Renal cortical epithelial cell (primary cell): ENCODE data around the gene LRP1. TPM values are rescaled to one million over a fixed set of nuclear protein-coding genes. Genes with fewer than 3 reads are reported as not detected.
A peak's percentile ranks its signal among the peaks of the same experiment; 100 is the strongest.

Experiments used
- DNase-seq: peaks from one replicate; pipeline ENCODE4 v3.0.0-alpha.2; 2011; ENCODE audit warnings: low read depth
- total RNA-seq: library from RNA; depleted of rRNA; stranded (reverse); fragments of >200 nt; gene quantifications from 2 replicates; pipeline ENCODE4 v1.2.3, GENCODE V29; 2014

Gene LRP1
- total RNA-seq, 1 donor from 2014 or later = 157 TPM

GRCh38 chr12:57173683-57174082 is 45.4 kb downstream of the LRP1 start:
- DNase-seq = no peak

GRCh38 chr12:57175428-57176138 is 47.3 kb downstream of the LRP1 start:
- peak; percentile 11 for DNase-seq

- DNase-seq = no peak
Observed at GRCh38 chr12:57176139-57176477, 47.8 kb downstream of the LRP1 start.

- DNase-seq = peak; percentile 6
Observed at GRCh38 chr12:57176846-57177245, 48.6 kb downstream of the LRP1 start.

- no peak for DNase-seq
Observed at GRCh38 chr12:57177354-57177753, 49.1 kb downstream of the LRP1 start.

- DNase-seq = no peak
Observed at GRCh38 chr12:57178213-57178612, 49.9 kb downstream of the LRP1 start.

GRCh38 chr12:57179331-57180086 is 51.2 kb downstream of the LRP1 start:
- DNase-seq = no peak

GRCh38 chr12:57180321-57180989 is 52.2 kb downstream of the LRP1 start:
- DNase-seq = no peak

GRCh38 chr12:57181072-57181471 is 52.8 kb downstream of the LRP1 start:
- no peak for DNase-seq

- no peak for DNase-seq
Observed at GRCh38 chr12:57181561-57182155, 53.4 kb downstream of the LRP1 start.

GRCh38 chr12:57182918-57183575 is 54.8 kb downstream of the LRP1 start:
- peak; percentile 40 for DNase-seq

GRCh38 chr12:57183939-57184725 is 55.8 kb downstream of the LRP1 start:
- no peak for DNase-seq

GRCh38 chr12:57185403-57185802 is 57.1 kb downstream of the LRP1 start:
- DNase-seq = no peak

GRCh38 chr12:57185906-57186508 is 57.7 kb downstream of the LRP1 start:
- no peak for DNase-seq

GRCh38 chr12:57187222-57188089 is 59.2 kb downstream of the LRP1 start:
- DNase-seq = no peak

- DNase-seq = no peak
Observed at GRCh38 chr12:57188090-57188425, 59.8 kb downstream of the LRP1 start.

GRCh38 chr12:57190037-57190436 is 61.8 kb downstream of the LRP1 start:
- no peak for DNase-seq

GRCh38 chr12:57190821-57191220 is 62.5 kb downstream of the LRP1 start:
- no peak for DNase-seq

- no peak for DNase-seq
Observed at GRCh38 chr12:57191410-57191809, 63.1 kb downstream of the LRP1 start.

GRCh38 chr12:57192920-57193319 is 64.6 kb downstream of the LRP1 start:
- no peak for DNase-seq
